ENCODE results near the gene OR5H14.

Gene OR5H14

GRCh38 chr3:98199020-98199419 is 51.7 kb downstream of the OR5H14 start:
- no peak for DNase-seq (ENCODE audit: low read depth)

Data from stimulated activated CD8-positive, alpha-beta memory T cell treated with anti-CD3 and anti-CD28 coated beads, Interleukin-12 subunit alpha, Interleukin-12 subunit beta, amount 100 ng/mL, for 1 hour (primary cell).